ENCODE data around the gene HLA-DOB. TPM values are rescaled to one million over a fixed set of nuclear protein-coding genes. Genes with fewer than 3 reads are reported as not detected.
A peak's percentile ranks its signal among the peaks of the same experiment; 100 is the strongest.

The HLA-DOB gene
- total and polyA plus RNA-seq, 2 of the 13 experiments (the other 11 are each of a cell fraction or from before 2014, with no cell fraction given): not detected

- TF ChIP-seq CREB1 (IDR thresholded peaks at IDR 0.05): peak; percentile 97
- TF ChIP-seq CREB1 (CRISPR knock-in tag; IDR thresholded peaks at IDR 0.05): peak; percentile 98
- TF ChIP-seq ZNF34 (CRISPR knock-in tag; IDR thresholded peaks at IDR 0.05; ENCODE audit: borderline replicate concordance): no peak
- no peak for TF ChIP-seq ATF3 (CRISPR knock-in tag; IDR thresholded peaks at IDR 0.05)
- TF ChIP-seq USF2 (IDR thresholded peaks at IDR 0.05; ENCODE audit: low read depth, low read length): no peak
- TF ChIP-seq USF2 (CRISPR knock-in tag; IDR thresholded peaks at IDR 0.05; ENCODE audit: borderline replicate concordance): no peak
- peak; percentile 57; the same call in 1 of the 2 replicates for TF ChIP-seq TGIF2 (CRISPR knock-in tag; IDR thresholded peaks at IDR 0.05)
- TF ChIP-seq HNF1A (IDR thresholded peaks at IDR 0.05; ENCODE audit: low read depth): no peak
- no peak for TF ChIP-seq HNF1A (CRISPR knock-in tag; IDR thresholded peaks at IDR 0.05; ENCODE audit: borderline replicate concordance)
- TF ChIP-seq HDAC1 (CRISPR knock-in tag; IDR thresholded peaks at IDR 0.05): peak; percentile 67
- TF ChIP-seq EEA1 (CRISPR knock-in tag; IDR thresholded peaks at IDR 0.05; ENCODE audit: borderline replicate concordance): no peak
- peak; percentile 12; the same call in 1 of the 2 replicates for TF ChIP-seq ZMYM4 (CRISPR knock-in tag; IDR thresholded peaks at IDR 0.05)
- no peak for TF ChIP-seq TEAD3 (CRISPR knock-in tag; optimal IDR thresholded peaks at IDR 0.05; ENCODE audit: borderline replicate concordance)
- TF ChIP-seq STAT5B (CRISPR knock-in tag; IDR thresholded peaks at IDR 0.05): no peak
- no peak for TF ChIP-seq TCF12 (IDR thresholded peaks at IDR 0.05)
- peak; percentile 61; the same call in 1 of the 2 replicates for TF ChIP-seq TCF12 (CRISPR knock-in tag; IDR thresholded peaks at IDR 0.05)
- no peak for TF ChIP-seq HOXA5 (CRISPR knock-in tag; IDR thresholded peaks at IDR 0.05)
- no peak for TF ChIP-seq ZNF781 (CRISPR knock-in tag; IDR thresholded peaks at IDR 0.05; ENCODE audit: borderline replicate concordance, not compliant biosample characterization)
- no peak for TF ChIP-seq SOX6 (IDR thresholded peaks at IDR 0.05)
- peak; percentile 24; the same call in 1 of the 2 replicates for TF ChIP-seq SOX6 (CRISPR knock-in tag; IDR thresholded peaks at IDR 0.05)
- no peak for TF ChIP-seq PPARG (CRISPR knock-in tag; conservative IDR thresholded peaks at IDR 0.05)
- TF ChIP-seq EHMT2 (IDR thresholded peaks at IDR 0.05; ENCODE audit: borderline replicate concordance, low read depth, low read length): no peak
- no peak for TF ChIP-seq GPN1 (CRISPR knock-in tag; IDR thresholded peaks at IDR 0.05; ENCODE audit: borderline replicate concordance)
- no peak for TF ChIP-seq KLF9 (CRISPR knock-in tag; IDR thresholded peaks at IDR 0.05; ENCODE audit: low read depth)
Observed at GRCh38 chr6:32843979-32844838, 27.4 kb upstream of the HLA-DOB start, which contains the start of gene PSMB8 (continued).

Data from HepG2 (cell line).